ENCODE data around the gene EIF6.

Gene EIF6

GRCh38 chr20:35252037-35252461, 32.5 kb downstream of the EIF6 start:
- DNase-seq, result no peak

GRCh38 chr20:35251613-35251940, 33.0 kb downstream of the EIF6 start:
- no peak for DNase-seq

GRCh38 chr20:35248641-35249475, 35.7 kb downstream of the EIF6 start:
- DNase-seq, result no peak

GRCh38 chr20:35246723-35247122, 37.8 kb downstream of the EIF6 start:
- no peak for DNase-seq

- no peak for DNase-seq
Measured at GRCh38 chr20:35243986-35244385, 40.6 kb downstream of the EIF6 start.

GRCh38 chr20:35243317-35243716, 41.3 kb downstream of the EIF6 start:
- DNase-seq, result no peak

- no peak for DNase-seq
Measured at GRCh38 chr20:35240811-35241293, 43.7 kb downstream of the EIF6 start.

GRCh38 chr20:35240083-35240810, 44.3 kb downstream of the EIF6 start:
- DNase-seq, result no peak

GRCh38 chr20:35238735-35239134, 45.8 kb downstream of the EIF6 start:
- DNase-seq, result no peak

GRCh38 chr20:35238170-35238569, 46.4 kb downstream of the EIF6 start:
- no peak for DNase-seq

GRCh38 chr20:35237486-35237885, 47.1 kb downstream of the EIF6 start:
- no peak for DNase-seq

GRCh38 chr20:35235881-35236280, 48.7 kb downstream of the EIF6 start:
- DNase-seq, result no peak

GRCh38 chr20:35232575-35232974, 52.0 kb downstream of the EIF6 start:
- DNase-seq, result no peak

Measured in NCI-H1048 (cell line).